K562 treated with DMSO at 1 percent for 4 hours (cell line): ENCODE measurements around the gene TRIP6. TPM values are rescaled to one million over a fixed set of nuclear protein-coding genes. Genes with fewer than 3 reads are reported as not detected.

Experiments
- total RNA-seq: library from RNA; unstranded; fragments of 300-600 nt; gene quantifications from 2 replicates; pipeline ENCODE4 v1.2.3, GENCODE V29; 2022; ENCODE audit not compliant: insufficient read depth

Gene TRIP6, protein sequence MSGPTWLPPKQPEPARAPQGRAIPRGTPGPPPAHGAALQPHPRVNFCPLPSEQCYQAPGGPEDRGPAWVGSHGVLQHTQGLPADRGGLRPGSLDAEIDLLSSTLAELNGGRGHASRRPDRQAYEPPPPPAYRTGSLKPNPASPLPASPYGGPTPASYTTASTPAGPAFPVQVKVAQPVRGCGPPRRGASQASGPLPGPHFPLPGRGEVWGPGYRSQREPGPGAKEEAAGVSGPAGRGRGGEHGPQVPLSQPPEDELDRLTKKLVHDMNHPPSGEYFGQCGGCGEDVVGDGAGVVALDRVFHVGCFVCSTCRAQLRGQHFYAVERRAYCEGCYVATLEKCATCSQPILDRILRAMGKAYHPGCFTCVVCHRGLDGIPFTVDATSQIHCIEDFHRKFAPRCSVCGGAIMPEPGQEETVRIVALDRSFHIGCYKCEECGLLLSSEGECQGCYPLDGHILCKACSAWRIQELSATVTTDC
- total RNA-seq, result 86.6 and 86.7 TPM in 2 replicates

DNA sequence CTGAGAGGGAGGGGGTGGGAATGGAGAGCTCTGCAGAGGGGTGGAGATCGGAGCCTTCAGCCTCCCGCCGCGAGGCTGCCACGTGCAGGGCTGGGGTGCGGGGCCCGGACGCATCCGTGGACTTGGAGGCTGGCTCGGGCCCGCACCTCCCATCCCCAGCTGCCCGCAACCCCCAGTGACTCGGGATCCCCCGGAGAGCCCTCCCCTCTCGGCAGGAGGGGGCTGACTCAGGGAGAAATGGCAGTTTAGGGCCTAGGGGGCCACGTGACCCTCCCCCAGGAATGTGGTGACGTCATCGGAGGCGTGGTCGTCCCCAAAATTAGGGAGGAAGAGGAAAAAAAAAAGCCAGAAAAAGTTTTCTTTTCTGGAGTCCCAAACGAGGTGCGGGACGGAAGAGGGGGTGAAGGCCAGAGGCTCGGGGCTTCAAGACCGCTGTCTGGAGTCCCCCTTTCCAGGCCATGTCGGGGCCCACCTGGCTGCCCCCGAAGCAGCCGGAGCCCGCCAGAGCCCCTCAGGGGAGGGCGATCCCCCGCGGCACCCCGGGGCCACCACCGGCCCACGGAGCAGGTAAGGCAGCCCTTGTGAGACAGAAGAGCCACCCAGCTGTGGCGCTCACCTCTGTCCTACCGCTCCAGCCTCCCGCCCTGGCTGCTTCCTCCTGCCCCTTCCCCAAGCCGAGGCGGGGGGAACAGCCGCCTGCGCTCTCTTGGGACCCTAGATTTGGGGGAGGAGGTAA is at the start of gene TRIP6:
TSS of gene TRIP6 (plus strand) at position 348 of the 736 bp plus-strand sequence. CDS start at position 459, 111 bp downstream.

DNA sequence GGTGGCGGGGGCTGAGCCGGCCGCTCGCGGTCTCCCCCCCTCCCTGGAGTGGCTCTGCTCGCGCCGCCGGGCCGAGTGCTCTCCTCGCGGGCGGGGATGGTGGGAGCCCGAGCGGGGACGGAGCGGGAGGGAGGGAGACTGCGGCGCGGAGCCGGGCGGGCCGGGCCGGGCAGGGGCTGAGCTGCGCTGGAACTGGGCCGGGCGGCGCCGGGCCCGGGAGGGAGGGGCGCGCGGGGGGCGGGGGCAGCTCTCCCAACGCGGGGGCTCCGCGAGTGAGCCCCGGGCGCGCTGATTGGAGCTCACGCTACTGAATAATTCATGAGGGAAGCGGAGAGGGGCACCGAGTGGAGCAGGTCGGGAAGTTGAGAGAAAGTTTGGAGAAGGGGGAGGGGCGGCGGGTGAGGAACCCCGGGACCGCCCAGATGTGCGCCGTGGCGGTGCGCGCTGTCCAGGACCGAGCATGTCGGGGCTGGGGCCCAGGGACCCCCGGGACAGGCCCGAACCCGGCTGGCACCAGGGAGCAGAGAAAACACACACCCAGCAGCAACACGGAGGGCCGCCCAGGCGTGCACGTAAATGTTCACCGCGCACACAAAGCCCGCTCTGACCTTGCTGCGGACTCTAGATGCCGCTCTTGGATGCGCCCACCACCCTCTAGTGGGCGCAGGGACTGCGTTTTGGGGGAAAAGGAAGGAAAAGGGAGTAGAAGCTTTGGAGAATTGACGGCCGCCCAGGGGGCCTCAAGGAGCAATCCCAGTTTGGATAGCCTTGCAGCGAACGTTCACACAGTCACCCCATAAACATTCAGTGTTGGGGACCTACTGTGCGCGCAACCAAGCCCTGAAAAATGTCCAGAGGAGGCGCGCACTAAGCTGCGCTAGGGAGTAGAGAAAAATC is 39.6 kb upstream of the TRIP6 start, which contains the start of gene EPHB4:
TSS of gene EPHB4 (minus strand) at position 194 of the 897 bp plus-strand sequence. CDS start 493 bp downstream, outside the sequence.

DNA sequence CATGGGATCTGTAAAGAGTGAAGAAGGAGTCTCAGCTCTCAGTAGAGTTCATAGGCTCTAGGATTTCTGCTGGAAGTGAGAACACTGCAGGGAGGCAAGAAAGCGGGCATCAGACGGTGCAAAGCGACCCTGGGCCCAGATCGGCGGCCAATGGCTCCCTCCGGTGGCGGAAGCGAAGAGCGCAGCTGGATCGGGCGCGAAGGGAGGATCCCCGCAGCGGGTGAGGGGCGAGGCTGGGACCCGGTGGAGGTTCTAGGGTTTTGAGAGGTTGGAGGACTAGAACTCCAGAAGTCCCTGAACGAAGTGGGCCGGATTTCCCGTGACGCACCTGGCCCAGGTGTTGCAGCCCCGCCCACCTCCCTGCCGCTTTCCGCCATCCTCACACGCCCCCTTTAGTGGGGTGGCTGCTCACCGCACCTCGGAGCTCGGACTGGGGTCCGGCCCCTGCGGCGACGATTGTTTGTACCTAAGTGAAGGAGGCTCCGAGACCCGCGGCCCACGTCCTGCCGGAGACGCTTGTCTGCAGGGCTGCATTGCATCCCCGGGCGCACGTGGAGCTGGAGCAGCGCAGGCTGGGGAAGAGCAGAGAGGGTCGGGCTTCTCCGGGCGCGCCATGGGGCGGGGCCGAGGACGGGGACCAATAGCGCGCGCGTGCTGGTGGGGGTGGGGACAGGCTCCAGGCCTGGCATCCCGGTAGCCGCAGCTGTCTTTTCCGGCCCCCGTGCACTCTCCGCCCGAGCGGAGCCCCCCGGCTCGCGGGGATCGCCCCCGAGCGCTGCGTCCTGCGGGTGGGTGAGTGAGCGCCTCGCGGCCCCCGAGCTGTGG is 14.9 kb upstream of the TRIP6 start, which contains the start of gene SLC12A9:
TSS of gene SLC12A9 (plus strand) at position 666 of the 825 bp plus-strand sequence. CDS start 1,485 bp downstream, outside the sequence.

DNA sequence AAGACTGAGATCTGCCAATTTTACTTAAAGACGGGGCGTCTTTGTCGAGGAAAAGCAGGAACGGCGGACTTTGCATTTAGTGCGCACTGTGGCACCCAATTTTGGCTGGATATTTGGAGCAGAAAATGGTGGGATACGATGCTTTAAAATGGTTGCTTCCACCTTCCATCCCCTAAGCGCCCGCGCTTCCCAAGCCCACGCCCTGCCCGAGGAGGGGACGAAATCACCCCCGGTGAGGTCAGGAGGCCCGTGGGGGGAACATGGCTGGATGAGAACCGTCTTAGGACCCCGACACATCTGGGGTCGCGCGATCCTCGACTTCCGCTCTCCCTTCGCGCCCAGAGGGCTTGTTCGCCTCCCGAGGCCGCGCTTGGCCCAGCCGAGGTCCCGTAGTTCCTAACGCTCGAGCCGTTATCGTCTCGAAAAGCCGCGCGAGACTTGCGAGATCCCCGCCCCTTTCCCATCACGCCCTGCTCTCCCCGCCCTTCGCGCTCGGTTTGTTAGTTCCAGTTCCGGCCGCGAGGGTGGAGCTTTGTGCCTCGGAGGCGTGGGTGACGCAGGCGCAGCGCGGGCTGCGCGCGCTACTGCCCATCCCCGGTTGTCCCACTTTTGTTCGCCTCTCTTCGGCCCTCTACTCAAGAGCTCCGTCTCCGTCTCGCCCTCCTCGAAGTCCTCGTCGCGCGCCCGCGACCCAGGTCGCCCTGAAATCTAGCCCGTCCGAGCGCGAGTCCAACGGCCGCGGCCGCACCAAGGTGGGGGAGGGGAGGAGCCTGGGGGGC is 7.6 kb downstream of the TRIP6 start, which contains the start of gene SRRT:
TSS of gene SRRT (plus strand) at position 527 of the 779 bp plus-strand sequence. CDS start 488 bp downstream, outside the sequence.

DNA sequence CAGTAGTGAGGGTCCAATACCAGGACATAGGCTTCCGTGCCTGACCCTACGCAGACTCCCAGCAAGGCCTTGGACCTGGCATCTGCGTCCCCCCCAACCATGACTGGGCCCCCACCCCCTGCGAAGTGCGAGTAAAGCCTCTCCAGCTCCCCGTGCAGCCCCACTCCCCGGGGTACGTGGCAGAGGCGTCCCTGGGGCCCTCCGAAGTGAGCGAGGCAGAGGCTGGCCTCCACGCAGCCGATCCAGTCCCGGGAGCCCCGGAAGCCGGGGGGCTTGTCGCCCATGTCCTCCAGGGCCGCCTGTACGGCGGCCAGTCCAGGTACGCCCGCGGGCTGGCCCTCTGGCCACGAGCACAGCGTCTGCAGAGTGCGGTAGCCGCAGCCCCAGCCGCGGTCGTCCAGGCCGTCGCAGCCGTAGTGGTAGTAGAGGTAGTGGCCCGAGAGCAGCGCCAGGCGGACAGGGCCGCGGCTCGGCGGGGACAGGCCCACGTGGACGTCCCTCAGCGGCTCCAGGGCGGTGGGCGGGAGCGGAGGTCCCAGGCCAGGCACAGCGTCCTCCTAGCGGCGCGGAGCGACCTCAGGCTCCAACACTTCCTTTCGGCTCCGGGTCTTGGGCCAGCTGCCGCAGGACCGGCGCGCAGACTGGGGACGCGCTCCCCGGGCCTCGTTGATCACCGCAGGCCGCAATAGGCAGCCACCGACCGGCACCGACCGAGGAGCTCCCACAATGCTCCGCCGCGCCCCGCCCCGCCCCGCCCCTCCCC is 22.0 kb downstream of the TRIP6 start, which contains the start of gene UFSP1:
TSS of gene UFSP1 (minus strand) at position 728 of the 763 bp plus-strand sequence. CDS start at position 284, 444 bp downstream.

DNA sequence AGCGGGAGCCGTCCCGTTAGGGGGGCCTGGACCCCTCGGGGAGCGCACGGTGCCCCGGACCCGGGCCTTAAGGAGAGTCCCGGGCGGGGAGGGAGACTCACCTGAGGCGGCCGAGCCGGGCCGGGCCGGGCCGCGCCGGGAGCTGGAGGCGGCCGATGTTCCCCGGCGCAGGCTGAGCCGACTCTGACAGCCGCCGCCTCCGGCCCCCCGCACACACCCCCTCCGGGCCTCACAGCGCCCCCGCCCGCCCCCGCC is 28.4 kb downstream of the TRIP6 start, which contains the start of gene ACHE:
TSS of gene ACHE (minus strand) at position 188 of the 255 bp plus-strand sequence. CDS start 1,656 bp downstream, outside the sequence.

Other genes starting within 250 kb of the TRIP6 start
- 95.8 and 146 TPM in 2 replicates for gene TFR2, start 225.8 kb upstream of the TRIP6 start, total RNA-seq
- gene ACTL6B, start 210.9 kb upstream of the TRIP6 start, total RNA-seq, result not detected in 2 replicates
- gene GNB2, start 193.6 kb upstream of the TRIP6 start, total RNA-seq, result 528 and 530 TPM in 2 replicates
- gene GIGYF1, start 173.1 kb upstream of the TRIP6 start, total RNA-seq, result 23.8 and 26.5 TPM in 2 replicates
- 71.9 and 86.3 TPM in 2 replicates for gene POP7, start 161.3 kb upstream of the TRIP6 start, total RNA-seq
- gene EPO, start 146.9 kb upstream of the TRIP6 start, total RNA-seq, result not detected in 2 replicates
- not detected in 2 replicates for gene ZAN, start 133.8 kb upstream of the TRIP6 start, total RNA-seq
- gene EPHB4, start 39.9 kb upstream of the TRIP6 start, total RNA-seq, result 26.9 and 39.6 TPM in 2 replicates
- gene SLC12A9, start 14.7 kb upstream of the TRIP6 start, total RNA-seq, result 14.5 and 16.4 TPM in 2 replicates
- 84.8 and 130 TPM in 2 replicates for gene SRRT, start 7.7 kb downstream of the TRIP6 start, total RNA-seq
- not detected in 2 replicates for gene UFSP1, start 22.3 kb downstream of the TRIP6 start, total RNA-seq
- gene ACHE, start 28.5 kb downstream of the TRIP6 start, total RNA-seq, result 0.96 and 1.6 TPM in 2 replicates
- gene MUC3A, start 82.1 kb downstream of the TRIP6 start, total RNA-seq, result not detected in 2 replicates
- not detected in 2 replicates for gene MUC12, start 102.2 kb downstream of the TRIP6 start, total RNA-seq
- gene MUC17, start 152.7 kb downstream of the TRIP6 start, total RNA-seq, result not detected in 2 replicates
- gene TRIM56, start 218.1 kb downstream of the TRIP6 start, total RNA-seq, result 16.0 and 19.5 TPM in 2 replicates